HG03135 (cell line): ENCODE data around the gene NNAT.
"Not testable (repeated sequence)": the region's sequence is repeated elsewhere in the genome, so short reads cannot be mapped to it uniquely, and the experiment has no call there.

Source experiments
- ATAC-seq: cut with Tn5 transposase; IDR thresholded peaks from one replicate; pipeline ENCODE4 v1.9.1; 2021; ENCODE audit warnings: mild to moderate bottlenecking, moderate library complexity; ENCODE audit not compliant: unreplicated experiment

The NNAT gene

GRCh38 chr20:37539424-37539823 lies 18.4 kb downstream of the NNAT start:
- no peak for ATAC-seq

DNA sequence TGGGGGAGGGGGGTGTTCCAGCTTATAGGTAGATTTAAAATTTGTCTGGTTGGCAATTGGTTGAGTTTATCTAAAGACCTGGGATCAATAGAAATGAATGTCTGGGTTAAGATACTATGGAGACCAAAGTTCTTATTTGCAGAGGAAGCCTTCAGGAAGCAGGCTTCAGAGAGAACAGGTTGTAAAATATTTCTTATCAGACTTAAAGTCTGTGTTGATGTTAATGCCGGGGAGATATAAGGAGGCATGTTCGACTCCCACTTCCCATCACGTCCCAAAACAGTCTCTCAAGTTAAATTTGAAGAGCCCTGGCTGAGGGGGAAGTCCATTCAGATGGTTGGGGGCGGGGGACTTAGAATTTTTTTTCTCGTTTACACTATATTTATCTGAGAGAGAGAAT lies 19.0 kb downstream of the NNAT start:
- ATAC-seq, result no peak

GRCh38 chr20:37540838-37541237 lies 19.8 kb downstream of the NNAT start:
- not testable (repeated sequence) for ATAC-seq

- no peak for ATAC-seq
Measured at GRCh38 chr20:37541326-37541725, 20.3 kb downstream of the NNAT start.

DNA sequence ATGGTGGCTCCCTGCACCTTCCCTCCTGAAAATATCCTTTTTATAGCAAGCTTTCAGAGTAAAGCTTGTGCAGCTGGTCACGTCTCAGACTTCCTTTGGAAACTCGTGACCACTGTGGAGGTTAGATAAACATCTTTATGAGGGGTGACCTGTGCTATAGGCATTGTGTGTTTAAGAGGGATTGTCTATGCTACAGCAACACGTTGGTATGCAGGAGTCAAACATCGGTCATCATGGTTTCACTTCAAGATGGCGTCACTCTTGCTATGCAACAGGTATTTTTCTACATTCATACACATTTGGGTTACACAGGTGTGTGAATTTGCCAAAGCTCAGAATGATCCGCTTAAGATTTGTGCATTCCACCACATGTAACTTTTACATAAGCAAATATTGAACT lies 21.2 kb downstream of the NNAT start:
- ATAC-seq, result no peak

DNA sequence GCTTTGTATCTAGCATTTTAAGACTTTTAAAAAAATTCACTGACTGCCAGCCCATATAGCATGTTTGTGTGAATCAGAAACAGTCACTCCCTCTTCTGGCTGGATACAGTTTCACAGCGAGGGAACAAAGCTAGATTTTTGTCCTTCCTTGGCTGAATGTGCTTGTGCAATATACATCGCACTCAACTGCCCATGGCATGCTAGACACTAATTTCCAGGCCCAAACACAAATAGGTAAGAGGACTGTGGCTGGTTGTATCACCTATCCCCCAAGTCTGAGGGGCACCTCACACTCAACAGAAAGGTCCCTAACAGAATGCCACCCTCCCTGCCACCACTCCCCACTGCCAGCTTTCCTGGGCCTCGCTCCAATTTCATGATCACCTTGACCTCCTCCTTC lies 22.8 kb downstream of the NNAT start:
- ATAC-seq, result no peak

DNA sequence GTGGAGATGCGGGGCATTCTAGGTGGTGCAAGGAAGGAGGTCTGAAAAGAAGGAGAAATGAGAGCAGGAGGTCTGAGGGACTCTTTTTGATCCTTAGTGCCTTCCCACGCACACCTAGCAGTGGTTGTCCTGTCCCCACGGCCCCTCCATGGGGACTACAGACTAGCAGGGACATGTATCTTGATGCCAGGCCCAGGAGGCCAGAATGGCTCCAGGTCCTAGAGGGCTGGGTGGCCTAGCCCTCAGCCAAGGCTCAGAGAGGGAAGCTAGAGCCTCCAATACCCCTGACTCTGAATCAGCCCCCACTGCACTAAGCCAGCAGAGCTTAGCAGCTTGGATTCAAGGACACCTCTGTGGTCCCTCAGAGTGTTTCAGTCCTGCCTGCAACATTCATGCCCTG lies 23.3 kb downstream of the NNAT start:
- ATAC-seq, result no peak

- ATAC-seq, result no peak
Measured at GRCh38 chr20:37545516-37545915, 24.5 kb downstream of the NNAT start.

- no peak for ATAC-seq
Measured at GRCh38 chr20:37547912-37548311, 26.9 kb downstream of the NNAT start.

DNA sequence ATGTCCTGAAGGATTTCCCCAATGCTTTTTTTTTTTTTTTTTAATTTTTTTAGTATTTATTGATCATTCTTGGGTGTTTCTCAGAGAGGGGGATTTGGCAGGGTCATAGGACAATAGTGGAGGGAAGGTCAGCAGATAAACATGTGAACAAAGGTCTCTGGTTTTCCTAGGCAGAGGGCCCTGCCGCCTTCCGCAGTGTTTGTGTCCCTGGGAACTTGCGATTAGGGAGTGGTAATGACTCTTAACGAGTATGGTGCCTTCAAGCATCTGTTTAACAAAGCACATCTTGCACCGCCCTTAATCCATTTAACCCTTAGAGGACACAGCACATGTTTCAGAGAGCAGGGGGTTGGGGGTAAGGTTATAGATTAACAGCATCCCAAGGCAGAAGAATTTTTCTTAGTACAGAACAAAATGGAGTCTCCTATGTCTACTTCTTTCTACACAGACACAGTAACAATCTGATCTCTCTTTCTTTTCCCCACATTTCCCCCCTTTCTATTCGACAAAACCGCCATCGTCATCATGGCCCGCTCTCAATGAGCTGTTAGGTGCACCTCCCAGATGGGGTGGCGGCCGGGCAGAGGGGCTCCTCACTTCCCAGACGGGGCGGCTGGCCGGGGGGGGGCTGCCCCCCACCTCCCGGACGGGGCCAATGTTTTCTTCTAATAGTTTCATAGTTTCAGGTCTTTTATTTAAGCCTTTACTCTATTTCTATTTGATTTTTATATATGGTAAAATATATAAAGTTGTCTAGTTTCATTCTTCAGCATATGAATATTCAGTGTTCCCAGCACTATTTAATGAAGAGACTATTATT lies 29.3 kb downstream of the NNAT start:
- not testable (repeated sequence) for ATAC-seq

DNA sequence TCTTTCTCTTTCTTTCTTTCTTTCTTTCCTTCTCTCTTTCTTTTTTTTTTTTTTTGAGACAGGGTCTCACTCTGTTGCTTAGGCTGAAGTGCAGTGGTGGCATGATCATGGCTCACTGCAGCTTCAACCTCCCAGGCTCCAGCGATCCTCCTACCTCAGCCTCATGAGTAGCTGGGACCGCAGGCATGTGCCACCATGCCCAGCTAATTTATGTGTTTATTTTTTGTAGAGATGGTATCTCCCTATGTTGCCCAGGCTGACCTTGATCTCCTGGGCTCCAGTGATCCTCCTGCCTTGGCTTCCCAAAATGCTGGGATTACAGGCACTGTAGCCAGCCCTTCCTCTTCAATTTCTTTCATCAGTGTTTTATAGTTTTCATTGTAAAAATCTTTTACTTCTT lies 30.6 kb downstream of the NNAT start:
- ATAC-seq, result not testable (repeated sequence)

- ATAC-seq, result no peak
Measured at GRCh38 chr20:37552415-37552814, 31.4 kb downstream of the NNAT start.

- not testable (repeated sequence) for ATAC-seq
Measured at GRCh38 chr20:37554721-37555298, 33.8 kb downstream of the NNAT start.

DNA sequence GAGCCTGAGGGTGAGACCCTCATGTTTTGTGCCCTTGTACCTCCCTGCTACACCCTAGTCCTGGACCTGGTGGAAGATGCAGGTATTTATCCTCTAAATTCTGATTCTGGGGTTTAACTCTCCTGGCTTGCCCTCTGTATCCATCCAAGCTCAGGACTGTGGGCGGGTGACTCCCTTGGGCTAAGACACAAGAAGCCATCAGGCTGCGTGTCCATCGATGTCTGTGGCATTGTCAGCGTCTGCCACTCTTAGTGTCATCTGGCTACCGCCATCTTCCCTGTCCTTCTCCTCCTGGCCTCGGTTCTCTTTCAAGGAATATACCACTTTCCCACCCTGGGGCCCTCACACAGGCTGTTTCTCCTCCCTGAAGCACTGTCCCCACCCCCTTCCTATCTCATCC lies 35.5 kb downstream of the NNAT start:
- no peak for ATAC-seq

DNA sequence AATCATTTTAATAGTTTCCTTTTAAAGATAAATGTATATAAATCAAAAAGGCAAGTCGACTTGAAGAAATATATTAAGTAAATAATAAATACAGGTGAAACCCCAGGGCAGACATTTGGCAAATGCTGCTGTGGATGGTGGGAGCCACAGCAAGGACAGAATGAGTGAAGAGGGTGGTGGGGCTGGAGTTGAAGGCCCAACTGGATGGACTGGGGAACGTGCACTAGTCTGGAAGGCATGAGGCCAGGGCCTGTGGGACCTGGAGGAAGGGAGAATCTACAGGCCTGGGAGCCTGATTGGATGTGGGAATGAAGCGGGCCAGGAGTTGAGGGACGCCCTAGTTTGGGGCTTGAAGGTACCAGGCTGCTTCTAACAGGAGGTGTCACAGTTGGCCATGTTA lies 37.3 kb downstream of the NNAT start:
- ATAC-seq, result no peak

DNA sequence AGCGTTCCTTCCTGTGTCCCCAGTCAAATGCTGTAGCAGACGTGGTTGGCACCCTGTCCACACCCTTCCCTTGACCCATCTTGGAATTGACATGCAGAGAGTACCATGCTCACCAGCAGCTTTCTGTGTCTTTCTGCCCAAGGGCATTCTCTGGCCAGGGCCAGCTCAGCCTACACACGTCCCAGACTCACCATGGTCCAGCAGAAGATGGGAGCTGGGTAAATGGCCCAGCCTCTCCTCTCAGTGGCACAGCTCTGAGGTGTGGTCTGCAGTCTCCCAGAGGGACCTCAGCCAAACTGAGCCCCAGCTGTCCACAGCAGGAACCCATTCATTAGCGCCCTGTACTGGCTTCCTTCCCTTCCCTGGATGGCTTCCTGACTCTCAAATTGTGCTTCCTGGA lies 37.7 kb downstream of the NNAT start:
- no peak for ATAC-seq

DNA sequence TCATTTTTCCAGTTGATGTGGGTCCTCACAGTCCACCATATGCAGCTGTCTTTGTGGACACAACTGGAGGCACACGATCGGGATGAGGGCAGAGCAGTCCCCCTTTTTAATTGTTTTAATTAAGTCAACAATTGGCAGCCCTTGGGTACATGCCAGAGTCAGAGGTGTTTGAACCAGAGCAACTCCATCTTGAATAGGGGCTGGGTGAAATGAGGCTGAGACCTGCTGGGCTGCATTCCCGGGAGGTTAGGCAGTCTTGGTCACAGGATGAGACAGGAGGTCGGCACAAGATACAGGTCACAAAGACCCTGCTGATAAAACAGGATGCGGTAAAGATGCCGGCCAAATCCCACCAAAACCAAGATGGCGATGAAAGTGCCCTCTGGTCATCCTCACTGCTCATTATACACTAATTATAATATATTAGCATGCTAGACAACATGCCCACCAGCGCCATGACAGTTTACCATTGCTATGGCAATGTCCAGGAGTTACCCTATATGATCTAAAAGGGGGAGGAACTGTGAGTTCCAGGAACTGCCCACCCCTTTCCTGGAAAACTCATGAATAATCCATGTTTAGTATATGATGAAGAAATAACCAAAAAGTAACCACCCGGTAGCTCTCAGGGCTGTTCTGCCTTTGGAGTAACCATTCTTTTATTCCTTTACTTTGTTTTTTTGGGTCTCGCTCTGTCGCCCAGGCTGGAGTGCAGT lies 38.4 kb downstream of the NNAT start:
- ATAC-seq, result no peak

- ATAC-seq, result no peak
Measured at GRCh38 chr20:37560629-37561028, 39.6 kb downstream of the NNAT start.

DNA sequence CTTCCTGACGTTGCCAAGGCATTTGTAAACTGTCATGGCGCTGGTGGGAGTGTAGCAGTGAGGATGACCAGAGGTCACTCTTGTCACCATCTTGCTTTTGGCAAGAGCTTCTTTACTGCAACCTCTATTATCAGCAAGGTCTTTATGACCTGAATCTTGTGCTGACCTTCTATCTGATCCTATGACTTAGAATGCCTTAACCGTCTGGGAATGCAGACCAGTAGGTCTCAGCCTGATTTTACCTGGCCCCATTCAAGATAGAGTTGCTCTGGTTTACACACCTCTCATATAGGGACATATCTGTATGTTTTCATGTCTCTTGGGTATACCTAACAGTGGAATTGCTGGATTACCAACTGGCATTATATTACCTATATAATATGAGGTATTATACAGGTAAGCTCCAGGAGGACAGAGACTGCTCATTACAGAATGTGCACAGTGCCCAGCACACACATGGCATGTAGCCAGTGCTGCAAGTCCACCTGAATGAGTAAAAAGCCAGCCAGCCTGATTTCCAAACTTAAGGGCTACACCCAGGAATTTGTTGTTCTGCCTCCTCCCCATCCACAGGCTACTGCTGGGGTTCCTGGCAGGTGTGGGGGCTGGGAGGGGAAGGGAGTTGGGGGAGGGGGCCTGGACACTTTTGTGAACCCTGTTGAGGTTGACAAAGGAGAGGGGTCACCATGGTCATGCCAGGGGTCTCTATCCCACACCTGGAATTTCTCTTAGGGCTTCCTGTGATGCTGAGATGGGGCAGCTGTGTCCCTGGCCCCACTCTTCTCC lies 41.8 kb downstream of the NNAT start:
- ATAC-seq, result no peak

DNA sequence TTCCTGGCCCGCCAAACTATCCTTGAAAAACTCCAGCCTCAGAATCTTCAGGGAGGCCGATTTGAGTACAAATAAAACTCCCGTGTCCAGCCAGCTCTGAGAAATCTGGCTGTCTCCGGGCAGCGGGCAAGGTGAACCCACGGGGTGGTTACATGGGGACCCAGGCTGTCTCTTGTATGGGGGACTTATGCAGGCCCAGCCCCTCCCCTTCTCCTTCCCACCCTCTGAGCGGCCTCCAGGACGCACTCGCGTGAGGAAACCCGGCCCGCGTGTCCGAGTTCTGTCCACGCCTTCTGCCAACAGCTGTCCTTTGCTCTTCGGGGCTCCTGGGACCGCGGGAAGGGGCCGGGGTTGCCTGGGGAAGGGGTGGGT lies 43.0 kb downstream of the NNAT start:
- no peak for ATAC-seq

DNA sequence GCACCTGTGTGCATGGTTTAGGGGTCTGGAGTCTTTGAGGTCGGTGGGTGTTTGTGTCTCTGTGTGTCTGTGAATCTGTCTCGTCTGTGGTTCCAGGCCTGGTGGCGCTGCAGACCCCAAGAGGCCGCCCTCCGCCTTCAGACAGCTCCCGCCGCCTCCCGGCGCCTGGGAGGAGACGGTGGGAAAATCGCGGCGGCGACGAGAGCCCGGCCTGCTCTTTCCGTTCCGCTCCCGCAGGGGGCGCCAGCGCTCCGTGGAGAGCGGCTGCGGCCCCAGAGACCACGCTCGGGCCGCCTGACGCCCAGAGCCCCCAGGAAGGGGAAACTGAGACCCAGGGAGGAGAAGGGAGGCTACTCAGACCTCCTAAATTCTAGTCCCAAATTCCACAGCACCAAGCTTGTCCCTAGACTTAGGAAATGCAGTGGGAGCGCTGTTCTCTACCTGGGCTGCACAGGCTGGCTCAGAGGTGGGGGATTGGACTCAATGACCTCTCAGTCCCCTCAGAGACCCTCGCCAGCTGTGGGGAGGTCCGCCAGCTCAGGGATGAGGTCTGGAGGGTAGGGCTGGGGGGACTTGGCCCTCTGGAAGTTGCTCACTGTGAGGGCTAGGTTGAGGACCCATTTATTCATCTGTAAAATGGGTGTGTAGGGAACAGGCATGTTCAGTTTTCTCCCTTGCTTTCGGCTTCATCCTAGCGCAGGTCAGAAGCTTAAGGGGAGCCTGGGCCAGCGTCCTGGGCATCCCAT lies 43.5 kb downstream of the NNAT start:
- no peak for ATAC-seq
